ENCODE data around the gene MICOS13.

The MICOS13 gene

GRCh38 chr19:5677580-5677979 is 2.7 kb downstream of the MICOS13 start:
- no peak for DNase-seq (ENCODE audit: insufficient read length, low spot score)
- FAIRE-seq: no peak

GRCh38 chr19:5677136-5677535 is 3.2 kb downstream of the MICOS13 start:
- FAIRE-seq: no peak
- DNase-seq (ENCODE audit: insufficient read length, low spot score): no peak
- no peak for TF ChIP-seq CTCF (IDR thresholded peaks at IDR 0.05; ENCODE audit: insufficient read depth, missing control alignments)

More at GRCh38 chr19:5677580-5677979, 2.7 kb downstream of the MICOS13 start:
- TF ChIP-seq CTCF (IDR thresholded peaks at IDR 0.05; ENCODE audit: insufficient read depth, missing control alignments): no peak

- DNase-seq (ENCODE audit: insufficient read length, low spot score): no peak
- FAIRE-seq: no peak
- TF ChIP-seq CTCF (IDR thresholded peaks at IDR 0.05; ENCODE audit: insufficient read depth, missing control alignments): no peak
Observed at GRCh38 chr19:5676772-5677105, 3.6 kb downstream of the MICOS13 start.

GRCh38 chr19:5676105-5676771 is 4.1 kb downstream of the MICOS13 start:
- DNase-seq (ENCODE audit: insufficient read length, low spot score) (no peak), FAIRE-seq (no peak)
- TF ChIP-seq CTCF (IDR thresholded peaks at IDR 0.05; ENCODE audit: insufficient read depth, missing control alignments): no peak

- no peak for TF ChIP-seq CTCF (IDR thresholded peaks at IDR 0.05; ENCODE audit: insufficient read depth, missing control alignments)
- FAIRE-seq (no peak), DNase-seq (ENCODE audit: insufficient read length, low spot score) (no peak)
Observed at GRCh38 chr19:5674714-5675113, 5.6 kb downstream of the MICOS13 start.

- TF ChIP-seq CTCF (IDR thresholded peaks at IDR 0.05; ENCODE audit: insufficient read depth, missing control alignments): no peak
- FAIRE-seq (no peak), DNase-seq (ENCODE audit: insufficient read length, low spot score) (no peak)
Observed at GRCh38 chr19:5673752-5674151, 6.6 kb downstream of the MICOS13 start.

GRCh38 chr19:5672708-5673459 is 7.4 kb downstream of the MICOS13 start:
- TF ChIP-seq CTCF (IDR thresholded peaks at IDR 0.05; ENCODE audit: insufficient read depth, missing control alignments): no peak
- FAIRE-seq: no peak

More at GRCh38 chr19:5672708-5673459, 7.4 kb downstream of the MICOS13 start:
- DNase-seq (ENCODE audit: insufficient read length, low spot score): no peak

Measured in D721Med (cell line).